ENCODE measurements around the gene SOCS1. TPM values are rescaled to one million over a fixed set of nuclear protein-coding genes. Genes with fewer than 3 reads are reported as not detected.

Gene SOCS1
- total RNA-seq, 3 donors from 2014 or later (not counting 1 experiment from before 2014, with no cell fraction given): 21.7 to 74.7 (median 27.2) TPM

- Histone ChIP-seq H3K4me3 (ENCODE audit: low read length) (no peak overlapping the region), H3K27me3 (ENCODE audit: control insufficient read depth, insufficient read depth, low read length) (peaks cover 21% of the 10 kb centered on the region), H3K4me1 (ENCODE audit: control insufficient read depth, insufficient read depth, low read length) (peaks cover 28% of the 10 kb centered on the region), H3K27ac (ENCODE audit: low read length) (no peak overlapping the region), H3K9me3 (ENCODE audit: control insufficient read depth, insufficient read depth, low read length) (no peaks in the 10 kb centered on the region), H3K36me3 (ENCODE audit: control insufficient read depth, insufficient read depth, low read length) (no peaks in the 10 kb centered on the region)
- Mint-ChIP-seq H3K4me1 (peaks cover 12 to 13% of the 10 kb centered on the region in 2 donors), H3K27me3 (ENCODE audit: low read depth in 2 of 2) (peaks cover 36 to 49% of the 10 kb centered on the region in 2 donors), H3K36me3 (no peaks in the 10 kb centered on the region), H3K4me3 (no peak overlapping the region), H3K27ac (no peak overlapping the region), H3K9me3 (no peaks in the 10 kb centered on the region)
- TF ChIP-seq CTCF (IDR thresholded peaks at IDR 0.05): no peak
- ATAC-seq: no peak
- whole genome bisulfite sequencing (ENCODE audit: insufficient coverage): 75% methylated on average over 3 of the region's 3 CpGs
- no peak for DNase-seq
- intact Hi-C loops (cut with micrococcal nuclease): loop anchor here (5.0 kb wide), 1 partner anchor 56 kb away; no protein-coding TSS in a partner anchor
These were observed 40.3 kb upstream of the SOCS1 start for GRCh38 chr16:11296351-11296705.

GRCh38 chr16:11295672-11296071 is 39.7 kb upstream of the SOCS1 start:
- Histone ChIP-seq H3K4me3 (ENCODE audit: low read length) (no peak overlapping the region), H3K27me3 (ENCODE audit: control insufficient read depth, insufficient read depth, low read length) (peaks cover 24% of the 10 kb centered on the region), H3K9me3 (ENCODE audit: control insufficient read depth, insufficient read depth, low read length) (no peaks in the 10 kb centered on the region), H3K4me1 (ENCODE audit: control insufficient read depth, insufficient read depth, low read length) (peaks cover 28% of the 10 kb centered on the region), H3K36me3 (ENCODE audit: control insufficient read depth, insufficient read depth, low read length) (no peaks in the 10 kb centered on the region), H3K27ac (ENCODE audit: low read length) (no peak overlapping the region)
- Mint-ChIP-seq H3K27me3 (ENCODE audit: low read depth in 2 of 2) (peaks cover 40 to 51% of the 10 kb centered on the region in 2 donors), H3K27ac (no peak overlapping the region), H3K4me3 (no peak overlapping the region), H3K9me3 (no peaks in the 10 kb centered on the region), H3K4me1 (peaks cover 12 to 13% of the 10 kb centered on the region in 2 donors), H3K36me3 (no peaks in the 10 kb centered on the region)
- ATAC-seq: no peak
- TF ChIP-seq CTCF (IDR thresholded peaks at IDR 0.05): no peak
- no peak for DNase-seq
- intact Hi-C loops (cut with micrococcal nuclease): loop anchor here (5.0 kb wide), 1 partner anchor 57 kb away; no protein-coding TSS in a partner anchor
- 96% methylated on average over 3 of the region's 4 CpGs for WGBS (ENCODE audit: insufficient coverage)

DNA sequence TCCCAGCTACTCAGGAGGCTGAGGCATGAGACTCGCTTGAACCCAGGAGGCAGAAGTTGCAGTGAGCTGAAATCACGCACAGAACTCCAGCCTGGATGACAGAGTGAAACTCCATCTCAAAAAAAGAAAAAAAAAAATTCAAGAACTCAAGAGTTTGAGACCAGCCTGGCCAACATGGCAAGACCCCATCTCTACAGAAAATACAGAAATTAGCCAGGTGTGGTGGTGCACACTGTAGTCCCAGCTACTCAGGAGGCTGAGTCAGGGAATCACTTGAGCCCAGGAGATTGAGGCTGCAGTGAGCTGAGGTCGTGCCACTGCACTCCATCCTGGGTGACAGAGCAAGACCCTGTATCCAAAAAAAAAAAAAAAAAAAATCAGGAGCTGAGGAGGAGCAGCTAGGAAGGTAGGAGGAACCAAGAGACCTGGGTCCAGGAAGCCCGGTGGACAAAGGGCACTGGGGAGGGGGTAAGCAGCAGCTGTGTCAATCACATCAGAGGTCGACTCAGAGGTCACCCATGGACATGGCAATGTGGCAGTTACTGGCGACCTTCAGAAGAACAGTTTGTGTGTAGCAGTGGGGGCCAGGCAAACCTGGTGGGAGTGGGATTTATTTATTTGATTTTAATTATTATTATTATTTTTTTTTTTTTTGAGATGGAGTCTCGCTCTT is 36.2 kb upstream of the SOCS1 start:
- H3K36me3 Mint-ChIP-seq: no peaks in the 10 kb centered on the region
- peaks cover 14% of the 10 kb centered on the region for H3K4me1 ChIP-seq (ENCODE audit: control insufficient read depth, insufficient read depth, low read length)
- no peaks in the 10 kb centered on the region for H3K36me3 ChIP-seq (ENCODE audit: control insufficient read depth, insufficient read depth, low read length)
- no peak overlapping the region for H3K4me3 ChIP-seq (ENCODE audit: low read length)
- H3K27ac ChIP-seq (ENCODE audit: low read length): no peak overlapping the region
- H3K27ac Mint-ChIP-seq: no peak overlapping the region
- H3K4me3 Mint-ChIP-seq: no peak overlapping the region
- peaks cover 24% of the 10 kb centered on the region for H3K27me3 ChIP-seq (ENCODE audit: control insufficient read depth, insufficient read depth, low read length)
- ATAC-seq (no peak), DNase-seq (no peak)
- no peaks in the 10 kb centered on the region for H3K9me3 ChIP-seq (ENCODE audit: control insufficient read depth, insufficient read depth, low read length)
- 95% methylated on average over 7 of the region's 7 CpGs for WGBS (ENCODE audit: insufficient coverage)
- no peaks in the 10 kb centered on the region for H3K9me3 Mint-ChIP-seq
- no peak for TF ChIP-seq CTCF (IDR thresholded peaks at IDR 0.05)
- peaks cover 5 to 7% of the 10 kb centered on the region in 2 donors for H3K4me1 Mint-ChIP-seq
- H3K27me3 Mint-ChIP-seq (ENCODE audit: low read depth in 2 of 2): peaks cover 69 to 75% of the 10 kb centered on the region in 2 donors
- intact Hi-C loops (cut with micrococcal nuclease): no loop called here
